Pons (tissue), 1 donor: Measurements from ENCODE around the gene RPL39.
"Not testable (repeated sequence)": the region's sequence is repeated elsewhere in the genome, so short reads cannot be mapped to it uniquely, and the experiment has no call there.

Source experiments
- DNase-seq: peaks from one replicate; pipeline ENCODE4 v3.0.0-alpha.2; 2016; ENCODE audit warnings: low spot score

RPL39 gene

GRCh38 chrX:119763181-119763580, 28.2 kb downstream of the RPL39 start:
- DNase-seq, result no peak

DNA sequence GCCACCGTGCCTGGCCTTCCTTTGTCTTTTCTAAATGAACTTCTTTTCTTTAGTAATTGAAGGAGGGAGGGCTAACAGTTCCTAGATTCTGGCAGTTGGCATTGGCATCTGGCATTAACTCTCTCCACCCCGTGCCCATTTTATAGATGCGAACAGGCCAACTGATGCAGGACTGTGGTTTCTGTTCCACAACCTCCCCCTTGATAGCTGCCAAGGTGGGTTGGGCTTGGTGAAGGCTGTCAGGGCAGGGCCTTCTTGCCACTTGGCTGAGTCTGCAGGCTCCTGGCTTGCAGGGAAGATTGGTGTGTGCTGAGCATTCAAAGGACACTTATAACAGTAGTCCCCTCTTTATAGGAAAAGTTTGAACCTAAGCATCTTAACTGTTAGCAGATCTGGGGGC, 28.7 kb downstream of the RPL39 start:
- DNase-seq, result no peak

- no peak for DNase-seq
Observed at GRCh38 chrX:119760026-119760877, 31.2 kb downstream of the RPL39 start.

GRCh38 chrX:119759248-119759766, 32.1 kb downstream of the RPL39 start:
- no peak for DNase-seq

- DNase-seq, result no peak
Observed at GRCh38 chrX:119758731-119759247, 32.6 kb downstream of the RPL39 start.

GRCh38 chrX:119757979-119758730, 33.3 kb downstream of the RPL39 start, which contains the start of gene SOWAHD:
TSS of gene SOWAHD (plus strand) at chrX:119758588. CDS start at chrX:119758668, 80 bp downstream.
- peak; percentile 28 for DNase-seq

- no peak for DNase-seq
Observed at GRCh38 chrX:119757646-119757978, 33.8 kb downstream of the RPL39 start.

DNA sequence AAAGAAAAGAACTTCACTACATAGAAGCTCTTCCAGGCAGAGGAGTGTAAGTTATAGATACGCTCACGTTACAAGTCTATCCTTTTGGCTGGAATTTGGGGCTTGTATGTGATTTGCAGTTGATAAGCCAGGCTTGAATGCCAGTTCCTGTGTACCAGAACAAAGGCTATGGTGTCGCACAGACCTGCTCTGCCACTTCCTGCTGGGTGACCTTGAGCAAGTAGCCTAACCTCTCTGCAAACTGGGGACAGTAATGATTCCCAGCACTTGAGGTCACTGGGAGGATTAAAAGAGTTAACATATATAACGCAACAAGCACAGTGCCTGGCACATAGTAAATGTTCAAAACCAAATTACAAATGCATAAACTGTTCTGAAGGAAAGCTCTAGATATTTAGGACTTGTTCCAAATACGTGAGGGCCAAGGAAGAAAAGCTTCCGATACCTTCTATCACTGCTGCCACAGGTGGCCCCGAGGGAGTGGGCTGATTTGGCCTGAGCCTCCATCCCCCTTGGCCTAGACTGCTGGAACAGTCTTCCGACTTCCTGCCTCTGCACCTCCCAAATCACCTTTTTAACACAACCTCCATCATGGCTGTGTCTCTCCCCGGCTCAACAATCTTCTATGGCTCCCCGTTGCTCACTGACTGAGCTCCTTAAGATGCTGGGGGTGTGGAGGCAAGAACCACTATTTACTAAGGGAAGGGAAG, 34.3 kb downstream of the RPL39 start:
- DNase-seq, result no peak

DNA sequence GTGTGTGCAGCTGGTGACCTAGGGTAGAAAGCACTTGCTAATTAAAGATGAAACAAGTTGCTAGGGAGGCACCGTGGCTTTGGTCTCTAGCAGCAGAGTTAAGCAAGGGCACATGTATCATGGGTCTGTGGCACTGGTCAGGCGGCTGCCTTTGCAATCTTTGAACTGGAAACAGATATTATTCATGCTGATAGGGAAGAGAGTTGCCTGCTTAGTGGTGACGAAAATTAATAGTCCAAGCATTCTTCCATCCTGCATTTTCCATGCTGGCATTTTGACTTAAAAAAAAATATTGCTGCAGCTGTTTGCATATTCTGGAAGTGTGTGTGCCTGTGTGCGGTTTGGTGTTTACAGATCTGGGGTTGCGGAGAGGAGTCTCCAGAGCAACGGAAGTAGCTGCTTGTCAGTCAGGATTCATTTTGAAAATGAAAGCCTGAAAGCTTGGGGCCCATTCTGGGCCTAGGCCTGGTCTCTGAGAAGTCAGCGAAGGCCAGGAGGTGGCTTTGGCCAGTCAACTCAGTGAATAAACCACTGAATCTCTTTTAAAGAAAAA, 35.4 kb downstream of the RPL39 start:
- DNase-seq, result peak; percentile 15

DNA sequence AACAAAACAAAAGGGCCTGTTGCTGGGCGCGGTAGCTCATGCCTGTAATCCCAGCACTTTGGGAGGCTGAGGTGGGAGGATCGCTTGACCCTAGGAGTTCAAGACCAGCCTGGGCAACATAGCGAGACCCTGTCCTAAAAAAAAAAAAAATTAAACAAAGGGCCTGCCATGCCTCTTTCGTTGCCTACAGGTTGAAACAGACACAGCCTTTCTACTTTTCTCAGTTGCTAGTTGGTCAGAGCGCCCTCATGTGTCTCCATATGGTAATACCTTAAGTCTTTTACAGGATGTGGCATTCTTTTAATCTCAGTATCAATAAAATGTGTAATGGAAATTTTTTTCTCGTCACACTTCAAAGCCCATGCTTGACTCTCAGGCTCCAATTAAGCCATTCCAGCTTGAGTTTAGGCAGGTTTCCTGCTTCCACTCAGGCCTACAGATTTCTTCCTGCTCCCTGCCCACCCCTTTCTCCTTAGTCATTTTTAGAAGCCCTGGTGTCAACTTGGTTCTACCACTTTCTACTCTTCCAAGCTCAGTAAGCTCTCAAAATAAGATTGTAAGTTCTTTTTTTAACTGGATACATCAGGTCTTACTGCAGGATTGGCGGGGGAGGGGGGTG, 37.7 kb downstream of the RPL39 start:
- peak; percentile 17 for DNase-seq

DNA sequence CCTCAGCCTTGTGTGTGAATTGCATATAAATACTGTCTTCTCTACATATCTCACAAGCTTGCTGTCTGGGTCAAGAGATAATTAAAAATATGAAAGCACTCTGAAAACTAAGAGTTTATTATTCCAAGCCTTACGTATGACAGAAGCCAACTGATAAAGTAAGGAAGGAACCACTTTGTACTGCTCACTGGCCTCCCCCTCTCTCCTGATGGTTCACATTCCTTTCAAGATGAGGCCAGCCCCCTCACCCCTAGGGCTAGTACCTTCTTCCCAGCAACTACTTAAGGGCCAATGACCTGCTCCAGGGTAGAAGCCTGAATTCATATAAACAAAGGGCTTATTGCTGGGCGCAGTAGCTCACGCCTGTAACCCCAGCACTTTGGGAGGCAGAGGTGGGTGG, 38.4 kb downstream of the RPL39 start:
- no peak for DNase-seq

DNA sequence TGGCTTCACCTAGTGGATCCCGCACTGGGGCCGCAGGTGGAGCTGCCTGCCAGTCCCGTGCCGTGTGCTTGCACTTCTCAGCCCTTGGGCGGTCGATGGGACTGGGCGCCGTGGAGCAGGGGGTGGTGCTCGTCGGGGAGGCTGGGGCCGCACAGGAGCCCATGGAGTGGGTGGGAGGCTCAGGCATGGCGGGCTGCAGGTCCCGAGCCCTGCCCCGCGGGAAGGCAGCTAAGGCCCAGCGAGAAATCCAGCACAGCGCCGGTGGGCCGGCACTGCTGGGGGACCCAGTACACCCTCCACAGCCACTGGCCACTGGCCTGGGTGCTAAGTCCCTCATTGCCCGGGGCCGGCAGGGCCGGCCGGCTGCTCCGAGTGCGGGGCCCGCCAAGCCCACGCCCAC, 40.7 kb downstream of the RPL39 start:
- not testable (repeated sequence) for DNase-seq

- not testable (repeated sequence) for DNase-seq
Observed at GRCh38 chrX:119750131-119750530, 41.3 kb downstream of the RPL39 start.

DNA sequence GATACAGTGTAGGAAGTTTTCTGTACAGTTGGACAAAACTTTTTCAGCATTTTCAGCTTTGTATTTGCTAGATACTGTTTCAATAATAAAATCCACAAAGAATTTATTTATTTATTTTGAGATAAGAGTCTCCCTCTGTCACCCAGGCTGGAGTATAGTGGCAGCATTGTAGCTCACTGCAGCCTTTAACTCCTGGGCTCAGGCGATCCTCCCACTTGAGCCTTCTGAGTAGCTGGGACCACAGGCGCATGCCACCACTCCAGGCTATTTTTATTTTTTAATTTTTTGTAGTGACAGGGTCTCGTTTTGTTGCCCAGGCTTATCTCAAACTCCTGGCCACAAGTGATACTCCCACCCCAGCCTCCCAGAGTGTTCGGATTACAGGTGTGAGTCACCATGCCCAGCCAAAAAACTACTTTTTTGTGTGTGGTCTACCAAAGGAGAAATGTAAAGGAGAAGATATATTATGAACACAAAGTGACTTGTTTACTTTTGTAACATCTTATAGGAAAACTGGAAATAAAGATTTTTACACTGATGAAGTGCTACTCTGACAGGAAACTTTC, 46.1 kb downstream of the RPL39 start:
- no peak for DNase-seq

- DNase-seq, result no peak
Observed at GRCh38 chrX:119738742-119739141, 52.7 kb downstream of the RPL39 start.
